Measurements from ENCODE around the gene COQ8A.

The COQ8A gene

DNA sequence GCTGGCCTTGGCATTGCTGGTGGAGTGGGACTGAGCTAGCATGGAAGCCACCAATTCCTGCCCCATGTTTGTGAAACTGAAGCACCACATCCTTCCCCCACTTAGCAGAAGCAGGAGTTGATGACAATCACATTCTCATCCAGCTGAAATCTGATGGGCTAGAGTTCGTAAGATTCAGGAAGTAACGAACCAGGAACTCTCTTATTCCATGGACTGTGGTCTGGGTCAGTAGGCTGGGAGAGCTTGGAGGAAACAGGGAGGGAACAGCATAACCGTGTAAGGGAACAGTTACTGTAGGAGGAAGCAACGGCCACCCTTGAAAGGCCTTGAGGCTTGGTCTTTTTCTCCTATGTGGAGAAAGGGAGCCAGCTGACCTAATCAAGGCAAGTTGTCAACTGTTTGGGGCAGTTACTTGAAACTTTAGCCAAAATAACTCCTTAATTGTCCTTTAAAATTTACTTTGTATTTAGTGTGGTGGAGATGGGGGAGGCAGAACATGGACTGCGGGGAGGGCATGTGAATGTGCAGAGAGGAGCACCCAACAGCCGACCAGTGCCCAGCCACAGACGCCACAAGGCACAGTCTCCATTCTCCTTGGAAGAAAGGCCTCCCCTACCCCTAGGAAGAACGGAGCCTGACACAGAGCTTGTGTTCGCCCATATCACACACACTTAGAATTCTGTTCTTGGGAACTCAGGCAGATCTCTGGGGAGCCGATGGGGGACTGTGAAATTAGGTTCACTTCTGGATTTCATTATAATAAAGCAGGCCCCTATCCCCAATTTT, 2.0 kb upstream of the COQ8A start:
- Histone ChIP-seq H3F3A (ENCODE audit: insufficient read depth, low read length) (no peaks in the 10 kb centered on the region), H4K20me1 (ENCODE audit: insufficient read depth, low read length) (no peaks in the 10 kb centered on the region), H3K4me3 (ENCODE audit: low read depth, low read length, poor library complexity, severe bottlenecking) (no peak overlapping the region), H3K79me2 (ENCODE audit: insufficient read depth, low read length) (no peaks in the 10 kb centered on the region), H3K4me1 (ENCODE audit: insufficient read depth, low read length, severe bottlenecking) (peaks cover 32% of the 10 kb centered on the region), H3K9ac (ENCODE audit: low read length) (no peak overlapping the region), H3K9me2 (ENCODE audit: low read depth, low read length) (no peaks in the 10 kb centered on the region), H3K9me3 (ENCODE audit: low read length) (peaks cover 10% of the 10 kb centered on the region; the same call in 1 of the 2 replicates), H3K27me3 (ENCODE audit: insufficient read depth, low read length) (no peaks in the 10 kb centered on the region), H3K4me2 (ENCODE audit: low read length) (no peak overlapping the region), H3K36me3 (ENCODE audit: insufficient read depth, low read length) (no peaks in the 10 kb centered on the region), H3K27ac (ENCODE audit: low read depth, low read length, poor library complexity, severe bottlenecking) (no peak overlapping the region), H2AFZ (ENCODE audit: low read length) (no peak overlapping the region; the same call in 1 of the 2 replicates)
- TF ChIP-seq, protein P1, sequence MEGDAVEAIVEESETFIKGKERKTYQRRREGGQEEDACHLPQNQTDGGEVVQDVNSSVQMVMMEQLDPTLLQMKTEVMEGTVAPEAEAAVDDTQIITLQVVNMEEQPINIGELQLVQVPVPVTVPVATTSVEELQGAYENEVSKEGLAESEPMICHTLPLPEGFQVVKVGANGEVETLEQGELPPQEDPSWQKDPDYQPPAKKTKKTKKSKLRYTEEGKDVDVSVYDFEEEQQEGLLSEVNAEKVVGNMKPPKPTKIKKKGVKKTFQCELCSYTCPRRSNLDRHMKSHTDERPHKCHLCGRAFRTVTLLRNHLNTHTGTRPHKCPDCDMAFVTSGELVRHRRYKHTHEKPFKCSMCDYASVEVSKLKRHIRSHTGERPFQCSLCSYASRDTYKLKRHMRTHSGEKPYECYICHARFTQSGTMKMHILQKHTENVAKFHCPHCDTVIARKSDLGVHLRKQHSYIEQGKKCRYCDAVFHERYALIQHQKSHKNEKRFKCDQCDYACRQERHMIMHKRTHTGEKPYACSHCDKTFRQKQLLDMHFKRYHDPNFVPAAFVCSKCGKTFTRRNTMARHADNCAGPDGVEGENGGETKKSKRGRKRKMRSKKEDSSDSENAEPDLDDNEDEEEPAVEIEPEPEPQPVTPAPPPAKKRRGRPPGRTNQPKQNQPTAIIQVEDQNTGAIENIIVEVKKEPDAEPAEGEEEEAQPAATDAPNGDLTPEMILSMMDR (IDR thresholded peaks at IDR 0.05; ENCODE audit: low read length), result no peak
- TF ChIP-seq EZH2 (IDR thresholded peaks at IDR 0.05; ENCODE audit: borderline replicate concordance, low read length), result no peak

DNA sequence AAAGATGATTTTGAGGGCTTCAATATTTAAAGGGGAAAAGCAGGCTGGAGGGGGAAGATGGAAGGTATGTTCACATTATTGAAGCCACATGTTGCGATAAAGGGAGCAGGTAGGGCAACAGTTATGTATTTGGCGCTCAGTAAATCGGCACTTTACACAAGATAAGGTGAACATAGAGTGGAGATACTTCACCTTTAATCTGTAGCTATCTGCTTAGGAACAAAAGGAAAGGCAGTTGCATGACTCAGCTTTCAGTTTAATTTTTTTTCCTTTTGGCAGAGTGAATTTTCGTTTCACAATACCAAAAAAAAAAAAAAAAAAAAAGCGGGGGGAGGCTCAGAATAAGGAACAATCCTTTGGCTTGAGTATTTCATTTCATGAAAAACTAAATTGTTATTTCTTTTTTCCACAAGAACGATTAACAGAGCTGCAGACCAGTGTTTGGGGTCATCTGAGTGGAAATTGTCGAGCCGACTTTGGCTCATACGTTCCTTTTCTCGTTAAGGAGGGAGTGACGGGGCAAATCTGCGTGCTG, 1.1 kb upstream of the COQ8A start:
- no peaks in the 10 kb centered on the region for H3K79me2 ChIP-seq (ENCODE audit: insufficient read depth, low read length)
- peak overlapping the region; percentile 81 for H3K9ac ChIP-seq (ENCODE audit: low read length)
- TF ChIP-seq, protein P1 (IDR thresholded peaks at IDR 0.05; ENCODE audit: low read length), result no peak
- TF ChIP-seq EZH2 (IDR thresholded peaks at IDR 0.05; ENCODE audit: borderline replicate concordance, low read length), result no peak
- H3K27ac ChIP-seq (ENCODE audit: low read depth, low read length, poor library complexity, severe bottlenecking), result peak overlapping the region; percentile 92
- H3K27me3 ChIP-seq (ENCODE audit: insufficient read depth, low read length), result no peaks in the 10 kb centered on the region
- peak overlapping the region; percentile 17; the same call in 1 of the 2 replicates for H2AFZ ChIP-seq (ENCODE audit: low read length)
- no peaks in the 10 kb centered on the region for H4K20me1 ChIP-seq (ENCODE audit: insufficient read depth, low read length)
- H3K9me2 ChIP-seq (ENCODE audit: low read depth, low read length), result no peaks in the 10 kb centered on the region
- H3K4me2 ChIP-seq (ENCODE audit: low read length), result peak overlapping the region; percentile 82
- peaks cover 10% of the 10 kb centered on the region; the same call in 1 of the 2 replicates for H3K9me3 ChIP-seq (ENCODE audit: low read length)
- peaks cover 32% of the 10 kb centered on the region for H3K4me1 ChIP-seq (ENCODE audit: insufficient read depth, low read length, severe bottlenecking)
- H3K4me3 ChIP-seq (ENCODE audit: low read depth, low read length, poor library complexity, severe bottlenecking), result peak overlapping the region; percentile 69
- no peaks in the 10 kb centered on the region for H3K36me3 ChIP-seq (ENCODE audit: insufficient read depth, low read length)
- no peaks in the 10 kb centered on the region for H3F3A ChIP-seq (ENCODE audit: insufficient read depth, low read length)

DNA sequence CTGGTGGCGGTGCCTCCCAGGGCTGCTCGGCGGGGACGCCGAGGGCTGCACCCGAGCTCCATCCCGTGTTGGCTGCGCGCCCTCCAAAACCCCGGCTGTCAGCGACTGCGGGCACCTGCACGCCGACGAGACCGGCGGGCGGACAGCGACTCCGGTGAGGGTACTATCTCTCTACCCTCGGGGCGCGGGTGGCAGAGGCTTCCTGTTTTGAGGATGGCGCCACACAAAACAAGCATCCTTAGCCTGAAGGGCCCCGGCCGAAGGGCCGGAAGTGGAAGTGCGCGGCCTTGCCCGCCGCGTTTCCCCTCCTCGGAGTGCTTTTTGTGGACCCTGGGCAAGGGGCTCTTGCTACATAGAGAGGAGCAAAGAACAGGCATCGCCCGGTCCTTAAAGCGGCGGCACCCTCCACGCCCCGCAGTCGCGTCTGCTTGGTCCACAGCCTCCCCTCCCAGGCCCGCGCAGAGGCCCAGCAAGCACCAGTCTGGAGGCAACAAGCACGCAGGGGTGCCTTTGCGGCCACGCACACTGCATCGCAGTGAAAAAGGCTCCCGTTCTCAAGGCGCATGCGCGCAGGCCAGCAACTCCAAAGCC, 561 bp upstream of the COQ8A start:
- H3K4me1 ChIP-seq (ENCODE audit: insufficient read depth, low read length, severe bottlenecking), result peaks cover 32% of the 10 kb centered on the region
- H3K4me3 ChIP-seq (ENCODE audit: low read depth, low read length, poor library complexity, severe bottlenecking), result peak overlapping the region; percentile 69
- peak overlapping the region; percentile 17; the same call in 1 of the 2 replicates for H2AFZ ChIP-seq (ENCODE audit: low read length)

More for the DNA sequence above, 561 bp upstream of the COQ8A start:
- no peaks in the 10 kb centered on the region for H3K27me3 ChIP-seq (ENCODE audit: insufficient read depth, low read length)
- H3K9me2 ChIP-seq (ENCODE audit: low read depth, low read length), result no peaks in the 10 kb centered on the region
- H3K9ac ChIP-seq (ENCODE audit: low read length), result peak overlapping the region; percentile 81
- peaks cover 8% of the 10 kb centered on the region; the same call in 1 of the 2 replicates for H3K9me3 ChIP-seq (ENCODE audit: low read length)
- no peaks in the 10 kb centered on the region for H3K79me2 ChIP-seq (ENCODE audit: insufficient read depth, low read length)
- no peaks in the 10 kb centered on the region for H3K36me3 ChIP-seq (ENCODE audit: insufficient read depth, low read length)
- no peaks in the 10 kb centered on the region for H3F3A ChIP-seq (ENCODE audit: insufficient read depth, low read length)
- no peak for TF ChIP-seq EZH2 (IDR thresholded peaks at IDR 0.05; ENCODE audit: borderline replicate concordance, low read length)
- TF ChIP-seq, protein P1 (IDR thresholded peaks at IDR 0.05; ENCODE audit: low read length), result no peak
- H4K20me1 ChIP-seq (ENCODE audit: insufficient read depth, low read length), result no peaks in the 10 kb centered on the region
- peak overlapping the region; percentile 92 for H3K27ac ChIP-seq (ENCODE audit: low read depth, low read length, poor library complexity, severe bottlenecking)
- peak overlapping the region; percentile 82 for H3K4me2 ChIP-seq (ENCODE audit: low read length)

All from OCI-LY1 (cell line).